ENCODE measurements around the gene METTL21A. TPM values are rescaled to one million over a fixed set of nuclear protein-coding genes. Genes with fewer than 3 reads are reported as not detected.

Gene METTL21A
- total and polyA plus RNA-seq, 2 of the 13 experiments (the other 11 are each of a cell fraction or from before 2014, with no cell fraction given) = 42.4 to 61.2 TPM

GRCh38 chr2:207660994-207661393 lies 35.8 kb upstream of the METTL21A start (continued):
- TF ChIP-seq ZGPAT (CRISPR knock-in tag; IDR thresholded peaks at IDR 0.05) = no peak
- TF ChIP-seq HCFC1 (IDR thresholded peaks at IDR 0.05; ENCODE audit: low read depth, low read length) = no peak
- no peak for TF ChIP-seq HMG20B (CRISPR knock-in tag; conservative IDR thresholded peaks at IDR 0.05)
- TF ChIP-seq TBP (CRISPR knock-in tag; IDR thresholded peaks at IDR 0.05) = no peak
- TF ChIP-seq CHD2 (IDR thresholded peaks at IDR 0.05; ENCODE audit: low read depth, low read length) = no peak
- peak; percentile 52 for TF ChIP-seq ZNF687 (CRISPR knock-in tag; IDR thresholded peaks at IDR 0.05)
- no peak for TF ChIP-seq HNRNPL (IDR thresholded peaks at IDR 0.05; ENCODE audit: low read depth, low read length)
- 0 out of 2 replicates have a peak, but pooled peaks have one; percentile 15 for TF ChIP-seq ARID5B (CRISPR knock-in tag; IDR thresholded peaks at IDR 0.05)
- TF ChIP-seq TFDP1 (CRISPR knock-in tag; IDR thresholded peaks at IDR 0.05; ENCODE audit: borderline replicate concordance) = no peak
- no peak for TF ChIP-seq ARID3A (IDR thresholded peaks at IDR 0.05; ENCODE audit: low read depth, low read length)
- TF ChIP-seq ZBTB10 (CRISPR knock-in tag; IDR thresholded peaks at IDR 0.05; ENCODE audit: borderline replicate concordance) = no peak
- TF ChIP-seq RARA (CRISPR knock-in tag; IDR thresholded peaks at IDR 0.05) = no peak

All from HepG2 (cell line).